K562 (cell line): ENCODE data around the gene BCAS1. TPM values are rescaled to one million over a fixed set of nuclear protein-coding genes. Genes with fewer than 3 reads are reported as not detected.

Experiments
- AFF4 ChIP-seq: sonication (generic); formaldehyde crosslinking; IDR thresholded peaks from 2 replicates; pipeline ENCODE4 v1.8.0; 2023; ENCODE audit warnings: mild to moderate bottlenecking, missing genetic modification reagents
- ASH1L ChIP-seq: fragments of 450-650 bp; IDR thresholded peaks from 2 replicates; pipeline ENCODE4 v1.6.1; 2018; ENCODE audit warnings: borderline replicate concordance, mild to moderate bottlenecking, low read depth; ENCODE audit not compliant: partially characterized antibody
- CEBPG ChIP-seq, 3 experiments: fragments of 200-800 bp in 1 of 3; sonication (Bioruptor generic) in 1 of 3; sonication (generic) in 1 of 3; formaldehyde crosslinking in 1 of 3; IDR thresholded peaks in 2 of 3; conservative IDR thresholded peaks in 1 of 3; 2 replicates each; pipeline versions ENCODE4 v1.6.1 to v1.8.0; 2016 to 2022; ENCODE audit warnings: missing compliant biosample characterization in 2 of 3, missing genetic modification characterization in 2 of 3, mild to moderate bottlenecking in 1 of 3, missing genetic modification reagents in 1 of 3
- EP300 ChIP-seq: IDR thresholded peaks from 2 replicates; pipeline ENCODE4 v1.6.1; 2012; ENCODE audit warnings: low read length, improper control_type of control experiment
- LEF1 ChIP-seq: fragments of 450-650 bp; IDR thresholded peaks from 2 replicates; pipeline ENCODE4 v1.6.1; 2016; ENCODE audit warnings: mild to moderate bottlenecking
- MYNN ChIP-seq, 2 experiments: sonication (generic); formaldehyde crosslinking in 1 of 2; IDR thresholded peaks; 2 replicates each; pipeline versions ENCODE4 v1.5.0 to v1.6.1; 2016 to 2020; ENCODE audit warnings: antibody characterized with exemption in 1 of 2, missing genetic modification reagents in 1 of 2
- NELFE ChIP-seq: IDR thresholded peaks from 2 replicates; pipeline ENCODE4 v1.6.1; 2011; ENCODE audit warnings: mild to moderate bottlenecking; ENCODE audit not compliant: insufficient read depth, insufficient read length
- NFXL1 ChIP-seq: fragments of 450-650 bp; formaldehyde crosslinking; IDR thresholded peaks from 2 replicates; pipeline ENCODE4 v1.4.0; 2021; ENCODE audit warnings: mild to moderate bottlenecking
- POLR2AphosphoS5 ChIP-seq: IDR thresholded peaks from 2 replicates; pipeline ENCODE4 v1.6.1; 2011; ENCODE audit warnings: mild to moderate bottlenecking, low read depth, low read length, moderate library complexity; ENCODE audit not compliant: control insufficient read depth, insufficient read depth
- RBM22 ChIP-seq: fragments of 200-400 bp; formaldehyde crosslinking; IDR thresholded peaks from 2 replicates; pipeline ENCODE4 v1.6.1; 2018; ENCODE audit warnings: low read length, low read depth; ENCODE audit not compliant: poor library complexity, severe bottlenecking
- RCOR1 ChIP-seq, 2 experiments: IDR thresholded peaks; 2 replicates each; pipeline ENCODE4 v1.6.1; 2012; ENCODE audit warnings: low read depth in 2 of 2, low read length in 2 of 2, borderline replicate concordance in 1 of 2, improper control_type of control experiment in 1 of 2
- SOX6 ChIP-seq: fragments of 450-650 bp; IDR thresholded peaks from 2 replicates; pipeline ENCODE4 v1.6.1; 2014; ENCODE audit warnings: mild to moderate bottlenecking
- SREBF1 ChIP-seq: fragments of 150-350 bp; IDR thresholded peaks from 2 replicates; pipeline ENCODE4 v1.6.1; 2014; ENCODE audit warnings: antibody characterized with exemption, low read depth, low read length, borderline replicate concordance
- TEAD4 ChIP-seq, 2 experiments: sonication (generic) in 1 of 2; formaldehyde crosslinking in 1 of 2; IDR thresholded peaks; 2 replicates each; pipeline versions ENCODE4 v1.6.1 to v1.8.0; 2012 to 2022; ENCODE audit warnings: borderline replicate concordance in 1 of 2, inconsistent platforms in 1 of 2, low read length in 1 of 2, mild to moderate bottlenecking in 1 of 2, missing genetic modification reagents in 1 of 2
- ZKSCAN8 ChIP-seq: fragments of 200-800 bp; sonication (Bioruptor generic); IDR thresholded peaks from 2 replicates; pipeline ENCODE4 v1.6.1; 2016; ENCODE audit warnings: missing genetic modification characterization, missing compliant biosample characterization
- ZNF24 ChIP-seq: fragments of 450-650 bp; IDR thresholded peaks from 2 replicates; pipeline ENCODE4 v1.6.1; 2016
- ZNF696 ChIP-seq: fragments of 250-450 bp; sonication (Bioruptor Pico); conservative IDR thresholded peaks from 2 replicates; pipeline ENCODE4 v1.4.0; 2020; ENCODE audit warnings: mild to moderate bottlenecking, moderate library complexity
- ZNF785 ChIP-seq: fragments of 250-450 bp; sonication (Bioruptor Pico); IDR thresholded peaks from 2 replicates; pipeline ENCODE4 v1.4.0; 2020; ENCODE audit warnings: mild to moderate bottlenecking
- polyA plus RNA-seq, 8 experiments: library from polyadenylated mRNA; depleted of rRNA in 4 of 8; stranded (reverse) in 5 of 8; unstranded in 3 of 8; fragments of >200 nt; fragmentation: Nextera tagmentation in 2 of 8; fragmentation: Illumina TruSeq in 1 of 8; extraction: Ambion mirVana in 2 of 8; extraction: Trizol in 1 of 8; gene quantifications; 2 replicates each; pipeline versions ENCODE4 v1.2.1 to v1.2.3, GENCODE V29; 2011 to 2014; ENCODE audit warnings: inconsistent platforms in 1 of 8, missing spikeins in 1 of 8
- total RNA-seq, 7 experiments: library from RNA; depleted of rRNA in 6 of 7; stranded (reverse); fragments of >200 nt in 6 of 7; fragmentation: Illumina TruSeq in 2 of 7; extraction: Trizol in 2 of 7; gene quantifications; 2 replicates each; pipeline versions ENCODE4 v1.2.1 to v1.2.3, GENCODE V29; 2011 to 2021; ENCODE audit warnings: low replicate concordance in 1 of 7
- TF ChIP-seq, protein P1 (sequence below), 2 experiments: fragments of 450-650 bp in 1 of 2; sonication (generic) in 1 of 2; formaldehyde crosslinking; conservative IDR thresholded peaks; 2 replicates each; pipeline versions ENCODE4 v1.4.0 to v1.8.1; 2020 to 2022; ENCODE audit warnings: mild to moderate bottlenecking in 1 of 2, missing genetic modification reagents in 1 of 2
- TF ChIP-seq, protein P2 (sequence below): sonication (generic); formaldehyde crosslinking; IDR thresholded peaks from 2 replicates; pipeline ENCODE4 v1.4.0; 2020; ENCODE audit warnings: mild to moderate bottlenecking, missing genetic modification reagents

The BCAS1 gene
- total and polyA plus RNA-seq, 9 of the 15 experiments (the other 6 are each of a cell fraction or from before 2014, with no cell fraction given) = 0.18 to 2.3 (median 0.93) TPM

DNA sequence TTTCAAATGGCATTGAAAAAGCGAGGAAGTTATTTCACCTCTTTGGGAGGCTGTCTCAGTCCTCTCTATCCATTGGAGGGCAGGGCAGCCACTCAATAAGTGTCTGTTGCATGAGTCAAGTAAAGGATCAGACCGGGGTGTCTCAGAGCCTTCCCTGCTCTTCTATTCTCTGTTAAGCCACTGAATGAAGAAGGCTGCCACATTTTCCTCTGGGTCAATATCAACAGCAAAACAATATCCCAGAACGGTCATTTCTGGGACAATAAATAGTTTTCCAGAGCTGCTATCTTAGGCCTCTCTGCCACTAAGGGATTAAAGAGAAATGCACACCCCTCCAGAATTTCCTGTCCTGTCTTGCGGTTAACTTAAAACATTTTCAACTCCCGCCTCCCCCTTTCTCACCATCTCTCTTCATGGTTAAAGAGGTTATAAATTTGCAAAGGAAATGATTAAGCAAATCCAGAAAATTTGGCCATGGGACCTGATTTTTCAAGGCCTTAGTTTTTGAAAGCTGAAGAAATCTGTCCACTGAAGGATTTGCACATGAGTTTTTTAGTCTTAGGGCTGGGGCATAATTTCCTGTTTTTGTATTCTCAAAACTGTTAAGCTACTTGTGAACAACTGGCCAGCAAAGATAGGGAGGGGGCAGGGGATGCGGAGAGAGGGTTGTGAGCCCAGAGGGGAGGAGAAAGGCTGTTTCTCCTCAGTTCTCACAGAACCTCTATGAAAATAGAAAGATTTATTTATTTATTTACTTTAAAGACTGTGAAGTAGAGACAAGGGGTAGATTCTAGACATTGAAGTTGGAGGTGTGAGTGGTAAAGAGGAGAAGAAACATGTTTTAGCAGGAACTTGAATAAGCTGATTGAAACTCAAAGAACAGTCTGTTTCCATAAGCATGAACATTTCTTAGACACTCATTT is 135.7 kb downstream of the BCAS1 start (continued):
- TF ChIP-seq MYNN (IDR thresholded peaks at IDR 0.05) (no peak), MYNN (CRISPR knock-in tag; IDR thresholded peaks at IDR 0.05) (no peak), LEF1 (peak; percentile 78), SOX6 (0 out of 2 replicates have a peak, but pooled peaks have one; percentile 28), ASH1L (no peak), SREBF1 (no peak), ZNF785 (CRISPR knock-in tag) (no peak), ZKSCAN8 (CRISPR knock-in tag) (no peak), ZNF24 (no peak), ZNF696 (CRISPR knock-in tag) (no peak), CEBPG (CRISPR knock-in tag; IDR thresholded peaks at IDR 0.05) (no peak), CEBPG (tag; conservative IDR thresholded peaks at IDR 0.05 in 1 of 2, IDR thresholded peaks at IDR 0.05 in 1 of 2) (no peak), NELFE (no peak), NFXL1 (no peak), RBM22 (no peak), RCOR1 (IDR thresholded peaks at IDR 0.05; ENCODE audit: borderline replicate concordance in 1 of 2, low read depth in 2 of 2, low read length in 2 of 2) (peak in 1 of 2 experiments; percentile 63; a peak in 1 of 4 replicates), EP300 (peak; percentile 75; the same call in 1 of the 2 replicates), TEAD4 (IDR thresholded peaks at IDR 0.05; ENCODE audit: low read length) (peak; percentile 61), TEAD4 (CRISPR knock-in tag; IDR thresholded peaks at IDR 0.05; ENCODE audit: borderline replicate concordance) (no peak), POLR2AphosphoS5 (peak; percentile 56; the same call in 1 of the 2 replicates), AFF4 (CRISPR knock-in tag) (no peak)
- TF ChIP-seq, protein P1, sequence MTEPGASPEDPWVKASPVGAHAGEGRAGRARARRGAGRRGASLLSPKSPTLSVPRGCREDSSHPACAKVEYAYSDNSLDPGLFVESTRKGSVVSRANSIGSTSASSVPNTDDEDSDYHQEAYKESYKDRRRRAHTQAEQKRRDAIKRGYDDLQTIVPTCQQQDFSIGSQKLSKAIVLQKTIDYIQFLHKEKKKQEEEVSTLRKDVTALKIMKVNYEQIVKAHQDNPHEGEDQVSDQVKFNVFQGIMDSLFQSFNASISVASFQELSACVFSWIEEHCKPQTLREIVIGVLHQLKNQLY (CRISPR knock-in tag; conservative IDR thresholded peaks at IDR 0.05) = no peak
- TF ChIP-seq, protein P2, sequence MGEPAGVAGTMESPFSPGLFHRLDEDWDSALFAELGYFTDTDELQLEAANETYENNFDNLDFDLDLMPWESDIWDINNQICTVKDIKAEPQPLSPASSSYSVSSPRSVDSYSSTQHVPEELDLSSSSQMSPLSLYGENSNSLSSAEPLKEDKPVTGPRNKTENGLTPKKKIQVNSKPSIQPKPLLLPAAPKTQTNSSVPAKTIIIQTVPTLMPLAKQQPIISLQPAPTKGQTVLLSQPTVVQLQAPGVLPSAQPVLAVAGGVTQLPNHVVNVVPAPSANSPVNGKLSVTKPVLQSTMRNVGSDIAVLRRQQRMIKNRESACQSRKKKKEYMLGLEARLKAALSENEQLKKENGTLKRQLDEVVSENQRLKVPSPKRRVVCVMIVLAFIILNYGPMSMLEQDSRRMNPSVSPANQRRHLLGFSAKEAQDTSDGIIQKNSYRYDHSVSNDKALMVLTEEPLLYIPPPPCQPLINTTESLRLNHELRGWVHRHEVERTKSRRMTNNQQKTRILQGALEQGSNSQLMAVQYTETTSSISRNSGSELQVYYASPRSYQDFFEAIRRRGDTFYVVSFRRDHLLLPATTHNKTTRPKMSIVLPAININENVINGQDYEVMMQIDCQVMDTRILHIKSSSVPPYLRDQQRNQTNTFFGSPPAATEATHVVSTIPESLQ = no peak
